Stimulated activated CD8-positive, alpha-beta memory T cell treated with anti-CD3 and anti-CD28 coated beads, Interleukin-12 subunit alpha, Interleukin-12 subunit beta, amount 100 ng/mL, for 24 hours (primary cell): ENCODE results near the gene SULT1C3.

Experiments used
- DNase-seq: peaks from one replicate; pipeline ENCODE4 v3.0.0-alpha.2; 2020; ENCODE audit errors: extremely low read depth

Gene SULT1C3

DNA sequence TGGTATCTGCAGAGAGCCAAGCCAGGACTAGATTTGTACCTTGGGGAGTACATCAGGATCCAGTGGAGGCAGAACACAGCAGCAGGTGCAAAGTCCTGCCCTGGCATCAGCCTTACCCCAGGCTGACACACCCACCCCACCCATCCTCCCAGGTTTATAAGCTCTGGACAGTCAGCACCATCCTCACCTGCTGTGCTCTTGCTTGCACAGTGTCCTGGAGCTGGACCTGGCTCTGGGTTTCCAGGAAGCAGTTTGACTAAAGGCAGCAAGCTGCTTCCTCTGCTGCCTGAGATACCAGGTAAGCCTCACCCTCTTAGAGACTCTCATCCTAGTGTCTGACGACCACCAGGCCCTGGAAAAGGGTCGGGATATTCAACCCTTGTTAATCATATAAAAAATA is at the start of gene SULT1C3:
SULT1C3 (plus strand) TSS at position 183 of the 400 bp plus-strand sequence. CDS start 7,227 bp downstream, outside the sequence.
- no peak for DNase-seq

DNA sequence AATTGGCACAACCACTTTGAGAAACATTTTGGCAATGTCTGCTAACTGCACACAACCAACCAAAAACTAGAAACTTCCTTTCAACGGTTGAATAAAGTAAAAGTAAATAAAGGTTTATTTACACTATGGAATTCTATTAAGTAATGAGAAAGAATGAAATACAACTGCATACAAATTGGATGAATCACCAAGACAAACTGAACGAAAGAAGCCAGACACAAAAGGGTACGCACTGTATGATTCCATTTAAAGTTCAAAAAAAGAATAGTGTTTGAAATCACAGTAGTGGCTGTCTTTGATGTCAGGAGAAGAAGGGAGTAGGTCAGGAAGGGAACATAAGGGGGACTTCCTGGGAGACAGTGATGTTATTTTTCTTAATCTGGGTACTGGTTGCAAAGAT is 46.5 kb upstream of the SULT1C3 start:
- no peak for DNase-seq

DNA sequence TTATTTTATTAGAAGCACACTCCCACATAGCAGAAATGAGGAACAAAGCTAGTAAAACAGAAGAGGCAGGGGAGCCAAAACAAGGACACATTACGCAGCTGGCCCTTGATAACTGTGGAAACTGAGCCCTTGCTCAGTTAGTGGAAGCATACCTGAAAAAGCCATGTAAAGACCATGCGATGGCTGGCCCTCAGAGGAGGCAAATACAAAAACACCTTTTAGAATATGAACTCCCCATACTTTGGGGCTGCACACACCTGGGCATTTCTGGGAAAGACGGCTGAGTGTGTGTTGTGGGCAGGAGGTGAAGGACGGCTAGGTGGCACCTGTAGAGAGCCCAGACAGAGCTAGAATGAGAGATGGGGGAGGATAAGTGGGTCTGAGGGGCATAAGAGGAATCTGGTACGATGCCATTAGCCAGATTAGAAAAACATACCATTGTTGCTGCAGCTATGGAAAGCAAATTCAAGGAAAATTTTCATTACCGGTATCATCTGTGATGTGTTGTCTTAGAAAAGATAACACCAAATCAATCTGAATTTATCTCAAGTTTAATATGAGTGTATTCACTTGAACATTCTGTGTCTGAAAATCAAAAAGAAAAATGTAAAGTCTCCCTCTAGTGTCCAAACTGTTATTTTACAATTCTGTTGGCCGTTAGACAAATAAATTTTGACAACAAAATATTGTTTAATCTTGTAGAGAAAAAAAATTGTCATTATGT is 45.2 kb upstream of the SULT1C3 start:
- DNase-seq = no peak

DNA sequence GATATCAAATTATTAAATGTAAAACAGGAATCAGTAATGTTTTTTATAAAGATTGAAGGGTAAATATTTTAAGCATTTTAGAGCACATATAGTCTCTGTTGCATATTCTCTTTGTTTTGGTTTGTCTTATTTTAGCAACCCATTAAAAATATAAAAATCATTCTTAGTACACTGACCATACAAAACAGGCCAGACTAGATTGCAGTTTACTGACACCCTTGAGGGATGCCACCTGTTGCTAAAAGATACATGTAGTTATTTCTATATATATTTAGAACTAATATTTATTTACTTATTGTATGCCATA is 44.7 kb upstream of the SULT1C3 start:
- DNase-seq = no peak

DNA sequence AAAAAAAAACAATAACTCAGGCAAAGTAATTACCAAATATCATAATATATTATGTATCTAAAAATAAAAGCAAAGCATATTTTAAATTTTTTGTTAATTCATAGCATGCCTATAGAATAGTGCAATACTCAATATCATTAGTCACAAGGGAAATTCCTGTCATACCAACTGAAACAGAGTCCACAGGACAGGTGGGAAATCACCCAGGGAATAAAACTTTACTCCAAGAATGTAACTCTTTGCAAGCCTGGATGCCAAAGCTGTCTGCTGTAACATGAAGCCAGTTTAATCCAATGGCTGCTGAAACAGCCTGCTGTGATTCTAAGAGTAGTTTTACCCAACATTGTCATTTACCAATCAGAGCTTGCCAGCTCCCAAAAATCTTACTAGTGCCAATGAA is 40.0 kb upstream of the SULT1C3 start:
- DNase-seq = no peak

DNA sequence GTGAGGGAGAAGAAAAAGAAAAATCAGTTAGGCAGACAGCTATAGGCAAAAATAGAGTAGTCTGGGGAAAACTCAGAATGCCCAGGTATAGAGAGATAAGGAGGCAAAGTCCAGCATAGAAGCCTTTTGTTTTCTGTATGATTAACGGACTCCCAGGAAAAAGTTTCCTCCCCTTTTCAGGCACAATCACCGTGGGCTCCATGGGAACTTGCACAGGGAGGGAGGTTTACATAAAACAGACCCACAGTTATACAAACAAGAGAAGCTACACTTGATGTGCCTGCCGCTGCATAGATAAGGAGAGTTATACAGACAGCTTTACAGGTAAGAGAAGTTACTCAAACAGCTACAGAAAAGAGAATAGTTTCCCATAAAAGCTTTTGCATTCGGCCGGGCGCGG is 39.2 kb upstream of the SULT1C3 start:
- DNase-seq = no peak

DNA sequence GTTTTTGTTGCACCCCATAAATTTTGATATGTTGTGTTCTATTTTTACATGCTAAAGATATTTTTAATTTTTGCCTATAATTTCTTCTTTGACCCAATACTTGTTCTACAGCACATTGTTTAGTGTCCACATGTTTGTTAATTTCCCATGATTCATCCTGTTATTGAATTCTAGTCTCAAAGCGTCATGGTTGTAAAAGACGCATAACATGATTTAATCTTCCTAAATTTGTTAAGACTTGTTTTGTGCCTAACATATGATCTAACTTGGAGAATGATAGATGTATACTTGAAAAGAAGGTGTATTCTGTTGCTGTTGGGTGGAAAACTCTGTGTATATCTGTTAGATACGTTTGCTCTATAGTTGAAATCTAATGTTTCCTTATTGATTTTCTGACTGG is 27.1 kb upstream of the SULT1C3 start:
- DNase-seq = no peak

DNA sequence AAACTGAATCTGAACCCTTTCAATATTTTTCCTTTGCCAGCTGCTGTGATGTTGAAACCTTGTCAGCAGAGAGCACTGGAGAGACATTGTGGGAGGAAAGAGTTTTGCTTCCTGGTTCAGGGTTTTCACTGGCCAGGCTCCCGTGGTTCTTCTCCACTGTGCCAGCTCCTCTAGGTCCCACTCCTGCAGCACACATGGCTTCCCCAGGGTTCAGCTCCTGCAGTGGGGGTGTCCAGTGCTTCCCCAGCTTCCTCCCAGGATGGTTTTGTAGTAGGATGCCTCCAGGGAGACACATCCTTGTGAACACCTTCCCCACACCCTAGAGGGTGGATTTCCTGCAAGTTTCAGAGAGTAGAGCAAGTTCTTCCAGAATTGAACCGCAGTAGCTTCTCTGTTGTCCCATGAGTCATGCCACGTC is 24.0 kb upstream of the SULT1C3 start:
- no peak for DNase-seq

DNA sequence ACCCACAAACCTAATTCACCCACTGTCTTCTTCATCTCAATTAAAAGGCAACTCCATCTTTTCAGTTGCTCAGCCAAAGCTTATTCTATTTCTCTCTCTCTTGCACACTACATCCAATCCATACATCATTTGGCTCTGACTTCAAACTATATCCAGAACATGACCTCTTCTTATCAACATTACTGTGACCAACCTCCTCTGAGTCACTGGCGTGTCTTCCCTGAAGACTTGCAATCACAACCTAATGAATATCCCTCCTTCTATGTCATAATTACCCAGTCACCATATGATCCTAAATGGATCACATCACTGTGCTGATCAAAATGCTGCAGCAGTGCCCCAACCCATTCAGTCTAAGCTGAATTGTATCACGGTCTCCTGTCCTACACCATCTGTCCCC is 22.6 kb upstream of the SULT1C3 start:
- DNase-seq = no peak

DNA sequence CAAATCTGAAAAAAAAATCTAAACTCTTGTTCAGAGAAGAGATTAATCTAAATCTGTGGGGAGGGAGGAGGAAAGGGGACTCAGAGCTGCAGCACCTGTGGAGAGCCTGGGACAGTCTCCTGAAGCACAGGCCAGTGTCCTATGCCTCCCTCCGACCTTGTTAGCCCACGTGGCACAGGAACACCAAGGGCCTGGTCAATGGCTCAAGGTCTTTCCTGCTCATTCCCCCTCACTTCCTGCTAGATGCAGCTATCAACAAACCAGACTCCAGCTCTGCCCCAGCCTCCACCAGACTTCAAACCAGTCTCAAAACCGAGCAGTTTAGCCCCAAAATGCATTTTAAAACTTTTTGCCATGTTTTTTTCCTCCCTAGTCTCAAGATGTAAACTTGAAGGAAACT is 20.1 kb upstream of the SULT1C3 start:
- DNase-seq = no peak

DNA sequence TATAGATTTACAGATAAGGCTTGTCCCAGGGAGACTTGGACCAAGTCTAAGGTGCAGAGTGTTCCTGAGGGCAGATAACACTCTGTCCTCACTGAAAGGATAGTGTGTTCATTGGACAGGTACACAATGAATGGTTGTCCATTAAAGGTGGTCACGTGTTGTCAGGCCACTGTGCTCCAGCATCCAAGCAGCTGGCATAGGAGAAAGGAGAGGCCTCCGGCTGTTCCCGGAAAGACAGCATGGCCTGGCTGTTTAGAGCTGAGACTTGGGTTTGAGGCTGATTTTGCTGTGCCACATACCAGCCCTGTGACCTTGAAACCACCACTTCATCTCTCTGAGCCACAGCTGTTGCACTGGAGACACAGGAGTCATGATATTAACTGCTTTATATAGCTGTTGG is 19.6 kb upstream of the SULT1C3 start:
- DNase-seq = no peak

DNA sequence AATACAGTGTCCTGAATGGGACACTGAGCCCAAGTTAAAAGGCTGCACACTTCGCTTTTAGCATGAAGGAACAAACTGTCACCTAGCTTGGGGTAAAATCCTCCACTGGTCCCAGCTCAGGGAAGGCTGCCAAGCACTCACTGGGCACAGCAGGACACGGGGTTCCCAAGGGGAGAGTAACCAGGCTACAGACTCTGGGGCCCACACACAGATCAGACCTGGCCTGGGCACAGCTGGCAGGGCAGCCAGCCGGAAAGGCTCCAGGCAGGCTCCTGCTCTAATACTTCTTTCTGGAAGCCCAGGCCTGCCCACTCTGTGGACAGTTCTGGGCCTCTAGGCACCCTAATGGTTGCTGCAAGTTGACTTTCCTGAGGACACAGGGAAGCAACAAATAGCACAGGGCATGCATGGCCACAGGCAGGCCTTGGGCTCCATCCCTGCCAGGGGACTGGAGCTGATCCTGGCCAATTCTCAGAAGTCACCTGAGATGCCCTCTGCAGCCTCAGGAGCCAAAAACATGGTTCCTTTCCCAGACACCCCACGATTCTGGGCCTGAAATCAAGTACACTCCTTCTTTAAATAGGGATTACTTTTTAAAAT is 18.7 kb upstream of the SULT1C3 start:
- DNase-seq = no peak

DNA sequence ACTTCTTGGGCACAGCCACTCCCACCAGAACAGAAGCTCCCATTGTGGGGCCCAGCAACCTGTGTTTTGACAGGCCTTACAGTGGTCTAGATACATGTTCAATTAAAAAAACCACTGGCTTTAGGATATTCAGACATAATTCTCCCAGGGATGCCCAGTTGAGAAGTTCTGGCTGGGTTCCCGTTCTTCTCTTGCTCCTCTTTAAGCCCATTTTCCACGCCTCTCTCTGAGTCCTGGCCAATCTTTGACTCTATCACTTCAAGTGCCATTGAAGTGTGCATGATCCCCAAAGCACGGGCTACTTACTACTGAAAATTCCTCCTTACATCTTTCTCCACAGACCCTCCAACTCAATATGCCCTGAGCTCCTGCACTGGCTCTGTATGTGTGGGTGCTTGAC is 17.5 kb upstream of the SULT1C3 start:
- DNase-seq = no peak

DNA sequence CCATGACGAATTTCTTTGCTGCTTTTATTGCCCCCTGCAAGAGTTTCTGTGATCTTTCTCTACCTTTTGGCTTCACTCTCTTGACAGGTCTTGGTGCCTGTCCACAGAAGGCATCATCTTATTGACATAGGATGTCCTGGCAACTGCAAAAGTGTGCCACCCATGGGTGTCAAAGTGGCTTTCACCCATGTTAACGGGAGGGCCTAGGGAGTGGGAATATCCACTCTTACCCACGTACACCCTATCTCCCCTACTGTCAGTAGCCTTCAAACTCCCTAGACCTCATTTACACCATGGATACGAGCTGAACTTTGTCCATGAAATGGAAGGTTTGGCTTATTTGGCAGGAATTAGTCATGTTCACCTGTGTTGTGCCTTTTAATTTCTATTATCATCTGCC is 16.2 kb upstream of the SULT1C3 start:
- DNase-seq = no peak

DNA sequence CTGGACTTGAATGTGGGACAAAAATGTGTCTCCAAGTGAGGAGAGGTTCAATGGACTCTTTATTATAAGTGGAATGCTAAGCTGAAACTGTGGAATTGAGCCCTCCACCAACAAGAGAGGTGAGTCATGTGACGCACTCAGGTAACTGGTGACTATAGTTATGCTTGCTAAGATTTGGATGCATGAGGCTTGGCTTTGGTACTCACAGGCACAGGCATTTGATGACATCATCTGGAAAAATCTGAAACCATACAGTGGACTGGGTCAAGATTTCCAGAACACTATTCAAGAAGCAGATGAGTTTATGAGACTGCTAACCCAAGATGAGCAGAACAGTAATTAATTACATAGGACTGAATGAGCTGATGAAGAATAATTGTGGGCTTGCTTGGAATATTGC is 15.7 kb upstream of the SULT1C3 start:
- DNase-seq = no peak

DNA sequence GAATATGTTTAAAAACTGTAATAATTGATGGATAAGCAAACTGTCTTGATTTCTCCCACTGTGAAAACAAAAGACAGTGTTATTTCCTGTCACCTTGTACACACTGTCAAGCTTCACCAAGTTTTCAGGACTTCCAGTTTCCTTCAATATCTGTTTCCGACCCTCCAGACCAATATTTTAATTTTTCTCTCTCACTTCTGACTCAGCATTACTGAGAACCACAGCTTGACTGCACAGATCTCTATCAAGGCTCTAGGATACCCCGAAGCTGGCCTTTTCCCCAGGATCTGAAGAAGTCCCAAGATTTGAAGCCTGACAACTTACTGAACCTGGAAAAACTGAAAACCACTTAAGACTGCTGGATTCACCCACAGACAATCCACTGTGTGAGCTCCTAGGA is 13.2 kb upstream of the SULT1C3 start:
- no peak for DNase-seq

DNA sequence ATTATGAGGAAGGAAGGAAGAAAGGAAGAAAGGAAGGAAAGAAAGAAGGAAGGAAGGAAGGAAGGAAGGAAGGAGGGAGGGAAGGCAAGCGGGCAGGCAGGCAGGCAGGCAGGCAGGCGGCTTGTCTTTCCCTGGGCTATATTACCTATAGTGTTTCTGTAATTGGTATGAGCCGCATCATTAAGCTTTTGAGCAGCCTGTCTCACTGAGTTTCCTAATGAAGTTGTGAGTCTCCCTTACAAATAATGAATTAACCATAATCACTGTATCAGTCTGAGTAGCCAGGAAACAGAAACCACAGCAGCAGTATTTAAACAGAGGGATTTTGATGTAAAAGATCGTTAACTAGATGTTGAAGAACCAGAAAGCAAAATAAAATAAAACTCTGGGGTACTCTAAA is 11.8 kb upstream of the SULT1C3 start:
- no peak for DNase-seq

DNA sequence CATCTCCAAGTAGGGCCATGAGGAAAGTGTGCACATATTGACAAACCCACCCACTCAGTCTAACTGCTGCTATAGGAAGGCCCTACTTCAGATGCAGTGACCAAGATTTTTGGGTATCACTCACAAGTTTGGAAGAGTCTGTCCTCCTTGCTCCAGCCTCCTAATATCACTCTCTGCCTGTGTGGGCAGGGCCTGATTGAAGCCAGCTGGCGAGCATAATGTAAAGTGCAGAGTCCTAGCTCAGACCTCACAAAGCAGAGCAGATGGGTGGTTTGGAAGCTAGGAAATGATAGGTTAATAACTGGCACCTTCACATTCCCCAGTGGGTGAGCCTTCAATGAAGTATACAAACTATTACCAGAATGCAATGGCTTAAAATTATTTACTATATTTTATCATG is 11.2 kb upstream of the SULT1C3 start:
- DNase-seq = no peak

DNA sequence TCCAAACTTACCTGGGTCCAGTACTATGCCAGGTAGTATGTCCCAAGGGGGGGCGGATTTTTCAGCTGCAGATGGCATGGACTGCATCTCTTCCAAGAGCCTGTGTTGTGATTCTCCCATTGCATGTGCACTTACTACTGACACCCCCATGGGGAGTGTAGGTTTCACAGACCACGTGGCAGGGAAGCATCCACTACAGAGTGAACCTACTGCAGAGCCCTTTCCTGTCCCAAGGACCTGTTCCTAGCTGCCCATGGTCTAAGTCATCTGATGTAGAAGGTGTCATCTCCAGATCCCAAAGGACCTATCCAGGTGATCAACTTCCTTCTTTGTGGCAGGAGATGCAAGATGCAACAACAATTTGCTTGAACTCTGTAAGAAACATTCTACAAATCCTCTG is 9.9 kb upstream of the SULT1C3 start:
- DNase-seq = no peak

DNA sequence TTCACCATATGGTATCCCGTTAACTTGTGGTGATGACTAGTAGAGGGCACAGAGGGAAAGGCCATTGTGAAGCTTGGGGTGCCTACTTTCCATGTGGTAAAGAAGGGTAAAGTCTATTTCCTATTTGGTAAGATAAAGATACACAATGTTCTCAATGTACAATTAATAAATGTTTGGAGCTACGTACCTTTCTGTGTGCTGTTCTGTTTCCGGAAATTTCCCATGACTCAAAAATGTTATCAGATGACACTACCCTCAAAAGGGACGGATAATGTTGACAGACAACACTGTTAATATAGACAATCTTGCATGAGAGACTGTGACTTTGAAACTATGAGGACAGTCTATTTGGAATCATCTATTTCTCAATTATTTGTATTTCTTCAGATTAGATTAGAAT is 4.2 kb upstream of the SULT1C3 start:
- no peak for DNase-seq

DNA sequence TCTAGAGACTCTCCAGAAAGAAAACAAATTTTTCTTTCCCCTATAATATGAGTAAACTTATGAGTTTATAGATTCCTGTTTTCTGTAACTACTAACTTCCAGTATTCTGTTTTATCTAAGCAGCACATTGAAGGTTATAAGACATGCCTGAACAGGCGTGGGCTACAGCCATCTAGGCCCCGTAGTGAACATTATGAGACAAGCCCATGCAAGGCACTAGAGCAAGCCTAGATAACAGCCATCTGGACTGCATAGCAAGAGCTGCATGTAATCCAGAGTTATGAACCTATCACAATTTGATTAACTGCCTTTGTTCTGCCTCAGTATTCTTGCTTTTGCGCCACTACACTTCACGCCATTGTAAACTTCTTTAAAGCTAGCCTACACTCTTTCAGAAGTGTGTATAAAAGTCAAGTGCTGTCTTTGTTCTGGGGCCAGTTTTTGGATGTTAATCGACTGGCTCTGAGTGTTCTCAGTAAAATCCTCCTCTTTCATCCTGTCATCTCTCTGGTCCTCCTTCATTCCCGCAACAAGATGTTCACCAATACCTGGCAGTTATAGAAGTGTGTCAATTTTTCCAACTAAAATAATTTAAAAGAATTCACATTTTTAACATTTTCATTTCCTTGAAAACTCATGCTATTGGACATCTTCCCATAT is 3.0 kb upstream of the SULT1C3 start:
- DNase-seq = no peak

DNA sequence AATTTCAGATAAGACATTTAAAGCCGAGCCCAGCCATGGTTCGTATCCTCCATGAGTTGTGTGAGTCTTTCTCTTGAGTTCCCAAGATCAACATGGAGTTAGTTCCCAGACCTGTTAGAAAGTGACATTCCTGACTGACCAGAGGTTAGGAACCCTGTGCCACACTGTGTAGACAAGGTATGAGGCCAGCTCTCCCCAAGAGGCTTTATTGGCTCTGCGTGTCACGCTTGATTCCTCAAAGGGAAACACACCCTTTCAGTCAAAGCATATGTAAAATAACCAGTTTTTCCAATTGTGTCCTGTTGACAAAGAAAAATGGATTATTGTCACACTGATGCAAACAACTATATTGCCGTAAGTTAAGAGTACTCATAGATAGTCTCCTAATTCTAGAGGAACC is 1.2 kb downstream of the SULT1C3 start:
- DNase-seq = no peak

DNA sequence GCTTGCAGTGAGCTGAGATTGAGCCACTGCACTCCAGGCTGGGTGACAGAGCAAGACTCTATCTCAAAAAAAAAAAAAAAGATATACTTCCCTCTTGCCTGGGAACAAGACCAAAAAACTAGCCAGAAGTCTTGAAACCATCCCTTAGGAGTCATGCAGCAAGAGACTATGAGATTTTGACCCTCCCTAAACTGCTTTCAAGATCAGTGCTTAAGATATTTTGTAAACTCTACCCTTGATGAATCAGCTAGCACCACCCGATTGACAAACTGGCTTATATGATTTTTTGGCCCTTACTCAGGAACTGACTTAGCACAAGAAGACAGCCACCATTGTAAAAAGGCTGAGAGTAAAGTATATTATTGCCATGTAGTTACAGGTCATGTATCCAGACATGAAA is 3.8 kb downstream of the SULT1C3 start:
- DNase-seq = no peak
